ENCODE results near the gene C5orf22. TPM values are rescaled to one million over a fixed set of nuclear protein-coding genes. Genes with fewer than 3 reads are reported as not detected.
"Not testable (repeated sequence)": the region's sequence is repeated elsewhere in the genome, so short reads cannot be mapped to it uniquely, and the experiment has no call there.

Gene C5orf22
- total RNA-seq, 1 donor from 2014 or later = 18.7 TPM

DNA sequence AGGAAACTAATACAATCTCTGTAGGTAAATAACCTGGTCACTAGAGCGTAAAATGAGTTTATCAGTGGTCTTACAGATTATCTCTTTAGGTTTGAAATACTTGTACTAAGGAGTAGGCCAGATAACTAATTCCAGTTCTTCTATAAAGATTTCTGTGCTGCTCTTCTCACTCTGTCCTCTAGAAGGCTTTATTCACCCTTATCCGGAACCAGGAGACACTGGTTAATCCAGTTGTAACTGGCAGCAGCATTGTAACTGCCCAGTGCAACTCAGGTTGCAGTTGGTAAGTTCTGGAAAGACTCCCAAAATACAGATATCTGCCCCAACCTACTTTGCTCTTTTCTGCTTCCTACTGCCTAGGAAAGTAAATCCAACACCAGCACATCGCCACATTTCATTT is 19.8 kb downstream of the C5orf22 start:
- no peak for DNase-seq (ENCODE audit: extremely low read depth, low read depth, low spot score)

DNA sequence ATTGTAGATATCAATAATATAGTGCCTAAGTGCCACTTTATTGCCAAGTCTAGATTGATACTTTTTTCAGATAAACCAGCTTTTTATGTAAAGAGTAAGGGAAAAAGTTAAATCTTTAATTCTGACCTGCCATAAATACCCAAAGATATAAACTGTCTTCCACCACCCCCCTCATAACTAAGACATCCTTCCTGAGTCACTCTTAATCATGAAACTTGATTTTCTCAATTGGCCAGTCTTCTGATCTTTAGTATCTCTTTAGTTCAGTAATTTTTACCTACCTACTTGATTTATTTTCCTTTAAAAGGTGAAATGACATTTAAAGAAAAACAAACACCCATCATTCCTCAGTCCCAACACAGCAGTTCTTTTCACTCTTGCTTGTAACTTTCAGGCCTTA is 21.8 kb downstream of the C5orf22 start:
- no peak for DNase-seq (ENCODE audit: extremely low read depth, low read depth, low spot score)

DNA sequence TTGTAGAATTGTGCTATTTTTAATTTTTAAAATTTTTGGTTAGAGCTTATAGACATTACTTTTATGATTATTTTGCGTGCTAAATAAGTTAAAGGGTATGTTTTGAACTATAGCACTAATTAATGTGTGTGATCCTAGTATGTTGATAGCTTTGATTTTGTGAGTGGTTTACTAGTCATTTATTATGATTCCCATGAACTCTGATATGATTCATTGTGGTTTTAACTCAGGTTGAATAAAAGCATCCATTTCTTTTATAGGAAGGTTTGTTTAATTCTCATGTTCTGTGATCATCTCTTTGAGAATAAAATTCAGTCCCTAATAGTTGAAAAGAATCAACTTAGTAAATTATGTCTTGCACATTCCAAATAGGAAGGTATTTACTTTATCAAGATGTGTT is 22.5 kb downstream of the C5orf22 start:
- DNase-seq (ENCODE audit: extremely low read depth, low read depth, low spot score) = no peak

DNA sequence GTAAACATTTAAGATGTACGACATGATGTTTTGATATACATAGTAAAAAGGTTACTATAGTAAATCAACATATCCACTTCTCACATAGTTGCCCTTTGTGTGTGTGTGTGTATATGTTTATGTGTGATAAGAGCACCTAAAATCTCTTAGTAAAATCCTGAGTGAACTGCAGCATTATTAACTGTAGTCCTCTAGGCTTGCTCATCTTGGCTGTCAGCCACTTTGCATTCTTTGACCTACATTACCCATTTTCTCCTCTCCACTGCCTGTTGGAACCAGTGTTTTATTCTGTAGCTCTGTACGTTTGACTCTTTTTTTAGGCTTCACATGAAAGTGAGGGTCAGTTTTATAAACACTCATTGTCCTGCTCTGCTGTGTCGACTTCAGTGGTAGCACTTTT is 24.4 kb downstream of the C5orf22 start:
- no peak for DNase-seq (ENCODE audit: extremely low read depth, low read depth, low spot score)

DNA sequence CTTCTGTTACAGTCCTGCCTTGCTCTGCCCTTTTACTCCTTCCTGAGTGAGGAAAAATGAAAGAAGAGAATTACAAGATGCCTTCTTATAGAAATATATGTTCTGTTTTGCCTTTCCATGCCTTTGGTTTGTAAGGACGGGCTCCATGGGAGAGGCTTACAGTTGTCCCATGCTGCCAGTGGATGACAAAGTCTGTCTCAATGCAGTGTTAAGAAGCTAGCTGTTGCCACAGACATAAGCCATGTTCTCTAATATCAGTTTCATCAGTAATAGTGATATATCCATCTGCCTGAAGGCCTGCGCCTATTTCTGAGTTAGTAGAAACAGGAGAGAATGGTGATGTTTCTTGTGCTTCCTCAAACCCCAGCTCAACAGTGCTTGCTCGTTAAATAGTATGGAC is 27.8 kb downstream of the C5orf22 start:
- no peak for DNase-seq (ENCODE audit: extremely low read depth, low read depth, low spot score)

DNA sequence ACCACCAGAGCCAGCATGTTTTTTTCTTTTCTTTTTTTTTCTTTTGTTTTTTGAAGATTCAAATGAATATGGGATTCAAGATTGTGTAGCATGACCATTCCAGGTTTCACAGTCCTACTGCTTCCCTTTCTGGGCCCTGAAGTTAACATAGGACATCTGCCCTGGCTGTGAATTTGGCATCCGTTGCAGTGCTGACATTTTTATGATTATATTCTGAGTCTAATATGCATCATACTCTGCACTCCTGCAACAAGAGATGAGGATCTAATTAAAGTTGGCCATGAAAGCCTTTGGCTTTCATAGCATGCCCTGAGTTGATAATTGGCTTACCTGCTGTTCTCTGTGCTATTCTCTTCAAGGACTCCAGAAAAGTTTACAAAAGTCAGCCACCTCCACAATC is 29.8 kb downstream of the C5orf22 start:
- DNase-seq (ENCODE audit: extremely low read depth, low read depth, low spot score) = no peak

DNA sequence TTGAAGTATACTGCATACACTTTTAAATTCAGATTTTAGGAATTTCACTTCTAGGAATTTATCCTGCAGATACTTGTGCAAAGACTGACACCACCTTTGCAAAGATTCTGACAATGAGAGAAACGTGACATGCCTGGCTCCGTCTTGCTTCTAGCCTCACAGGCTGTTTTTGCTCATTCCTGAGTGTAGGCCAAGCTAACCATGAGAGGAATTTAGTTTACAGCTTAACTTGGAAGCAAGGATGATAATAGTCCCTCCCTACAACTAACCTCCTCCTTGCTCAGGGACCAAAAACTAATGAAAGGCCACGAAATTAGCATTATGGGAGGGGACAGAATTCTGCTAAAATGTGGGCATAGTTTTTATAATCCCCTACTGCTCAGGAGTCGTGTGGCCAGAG is 31.1 kb downstream of the C5orf22 start:
- DNase-seq (ENCODE audit: extremely low read depth, low read depth, low spot score) = no peak

DNA sequence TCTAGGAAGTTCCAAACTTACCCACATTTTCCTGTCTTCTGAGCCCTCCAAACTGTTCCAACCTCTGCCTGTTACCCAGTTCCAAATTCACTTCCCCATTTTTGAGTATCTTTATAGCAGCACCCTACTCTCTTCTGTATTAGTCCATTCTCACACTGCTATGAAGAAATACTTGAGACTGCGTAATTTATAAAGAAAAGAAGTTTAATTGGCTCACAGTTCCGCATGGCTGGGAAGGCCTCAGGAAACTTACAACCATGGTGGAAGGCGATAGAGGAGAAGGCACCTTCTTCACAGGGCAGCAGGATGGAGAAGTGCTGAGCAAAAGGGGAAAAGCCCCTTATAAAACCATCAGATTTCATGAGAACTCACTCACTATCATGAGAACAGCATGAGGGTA is 34.3 kb downstream of the C5orf22 start:
- DNase-seq (ENCODE audit: extremely low read depth, low read depth, low spot score) = not testable (repeated sequence)

DNA sequence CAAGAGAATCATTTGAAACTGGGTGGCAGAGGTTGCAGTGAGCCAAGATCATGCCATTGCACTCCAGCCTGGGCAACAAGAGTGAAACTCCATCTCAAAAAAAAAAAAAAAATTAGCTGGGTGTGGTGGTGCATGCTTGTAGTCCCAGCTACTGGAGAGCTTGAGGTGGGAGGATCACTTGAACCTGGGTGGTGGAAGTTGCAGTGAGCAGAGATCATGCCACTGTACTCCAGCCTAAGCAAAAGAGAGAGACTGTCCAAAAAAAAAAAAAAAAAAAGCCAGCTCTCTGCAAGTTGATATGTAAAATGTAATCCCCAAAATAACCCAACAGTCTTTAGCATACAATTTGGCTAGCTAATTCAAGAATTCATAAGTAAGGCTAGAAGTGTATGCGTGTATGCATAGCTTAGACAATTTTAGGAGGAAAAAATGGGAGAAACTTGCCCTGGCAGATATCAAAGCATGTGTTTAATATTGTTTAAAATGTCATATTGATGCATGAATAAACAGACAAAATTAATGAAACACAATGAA is 36.3 kb downstream of the C5orf22 start:
- no peak for DNase-seq (ENCODE audit: extremely low read depth, low read depth, low spot score)

DNA sequence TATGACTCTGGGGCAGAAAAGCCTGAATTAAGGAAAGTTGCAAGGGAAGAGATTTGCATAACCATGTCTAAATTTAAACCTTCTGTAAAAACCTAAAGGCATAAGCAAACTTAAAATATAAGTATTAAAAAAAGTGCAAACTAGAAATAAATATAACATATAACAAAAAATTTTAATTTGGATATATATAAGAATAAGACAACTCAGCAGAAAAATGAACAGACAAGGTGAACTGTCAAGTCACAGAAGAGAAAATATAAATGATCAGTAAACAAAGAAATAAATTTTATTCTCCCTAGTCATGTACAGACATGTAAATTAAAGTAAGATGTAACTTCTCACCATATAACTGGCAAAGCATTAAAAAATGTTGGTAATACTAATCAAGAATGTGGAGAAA is 37.0 kb downstream of the C5orf22 start:
- DNase-seq (ENCODE audit: extremely low read depth, low read depth, low spot score) = no peak

DNA sequence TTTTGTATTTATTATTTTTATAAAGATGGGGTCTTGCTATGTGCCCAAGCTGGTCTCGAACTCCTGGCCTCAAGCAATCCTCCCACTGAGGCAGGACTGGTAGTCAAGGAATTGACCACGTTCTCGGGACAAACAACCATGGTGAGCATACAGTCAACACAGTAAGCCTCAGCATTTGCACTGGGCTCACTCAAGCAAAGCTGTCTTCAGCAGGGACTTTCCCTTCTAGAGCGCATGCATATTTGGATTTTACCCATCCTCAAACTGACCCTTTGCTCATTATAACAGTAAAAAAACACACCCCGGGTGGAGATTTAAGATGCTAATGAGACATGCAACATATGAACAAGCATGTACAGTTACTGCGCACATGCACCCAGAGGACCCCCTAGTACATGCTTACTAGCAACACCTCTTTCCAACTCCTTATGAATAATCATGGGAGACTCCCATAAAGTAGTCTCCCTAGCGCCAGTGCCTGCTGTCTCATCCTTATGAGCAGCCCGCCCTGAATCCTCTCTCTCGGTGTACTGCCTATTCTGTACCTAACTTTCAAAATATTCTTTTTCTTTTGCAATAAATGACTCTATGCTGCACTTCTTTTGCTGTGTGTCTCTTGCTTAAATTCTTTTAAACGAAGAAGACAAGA is 41.5 kb downstream of the C5orf22 start:
- DNase-seq (ENCODE audit: extremely low read depth, low read depth, low spot score) = no peak

DNA sequence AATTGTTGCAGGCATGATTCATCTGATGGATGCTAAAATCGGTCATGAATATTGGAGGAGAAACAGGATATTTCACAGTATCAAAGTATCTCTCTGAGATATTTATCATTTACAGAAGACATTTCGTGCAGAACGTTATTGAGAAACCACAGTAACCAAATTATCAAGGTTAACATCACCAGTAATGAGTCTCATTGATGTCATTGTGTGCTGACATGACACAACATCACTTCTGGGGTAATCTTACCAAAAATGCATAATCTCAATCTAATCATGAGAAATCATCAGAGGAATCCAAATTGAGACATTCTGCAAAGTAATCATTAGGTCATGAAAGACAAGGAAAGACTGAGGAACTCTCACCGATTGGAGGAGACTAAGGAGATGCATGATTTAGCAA is 42.7 kb downstream of the C5orf22 start:
- DNase-seq (ENCODE audit: extremely low read depth, low read depth, low spot score) = no peak

DNA sequence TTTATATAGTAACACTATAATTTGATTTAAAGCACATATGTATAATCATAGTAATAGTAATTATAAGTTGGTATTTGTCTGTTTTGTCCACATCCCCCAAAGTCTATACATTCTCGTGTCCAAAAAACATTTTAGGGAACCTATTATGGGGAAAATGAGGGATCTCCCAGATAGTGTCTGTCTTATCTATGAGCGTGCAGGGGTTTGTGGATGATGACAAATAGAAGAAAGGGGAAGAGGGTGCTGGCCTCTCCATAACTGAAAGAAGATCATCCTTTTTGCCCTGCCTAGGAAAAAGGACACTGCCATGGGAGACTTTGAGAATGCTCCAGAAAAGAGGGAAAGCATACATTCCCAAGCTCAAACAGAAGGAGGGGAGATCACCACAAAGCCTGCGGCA is 45.3 kb downstream of the C5orf22 start:
- DNase-seq (ENCODE audit: extremely low read depth, low read depth, low spot score) = no peak

DNA sequence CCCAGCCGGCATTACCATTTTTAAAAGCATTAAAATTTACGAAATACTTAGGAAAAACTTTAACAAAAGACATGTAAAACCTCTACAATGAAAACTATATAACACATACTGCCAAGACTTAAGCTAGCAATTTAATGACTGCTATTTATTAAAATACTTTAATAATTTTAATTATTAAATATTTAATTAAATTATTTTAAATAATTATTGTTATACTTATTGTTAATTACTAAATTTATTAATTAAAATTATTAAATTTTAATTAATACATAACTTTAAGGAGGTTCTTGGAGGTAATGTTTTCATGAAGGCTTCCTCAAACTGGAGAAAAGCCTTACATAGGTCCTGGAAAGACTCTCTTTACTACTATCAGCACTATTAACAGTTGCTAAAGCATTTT is 47.5 kb downstream of the C5orf22 start:
- no peak for DNase-seq (ENCODE audit: extremely low read depth, low read depth, low spot score)

DNA sequence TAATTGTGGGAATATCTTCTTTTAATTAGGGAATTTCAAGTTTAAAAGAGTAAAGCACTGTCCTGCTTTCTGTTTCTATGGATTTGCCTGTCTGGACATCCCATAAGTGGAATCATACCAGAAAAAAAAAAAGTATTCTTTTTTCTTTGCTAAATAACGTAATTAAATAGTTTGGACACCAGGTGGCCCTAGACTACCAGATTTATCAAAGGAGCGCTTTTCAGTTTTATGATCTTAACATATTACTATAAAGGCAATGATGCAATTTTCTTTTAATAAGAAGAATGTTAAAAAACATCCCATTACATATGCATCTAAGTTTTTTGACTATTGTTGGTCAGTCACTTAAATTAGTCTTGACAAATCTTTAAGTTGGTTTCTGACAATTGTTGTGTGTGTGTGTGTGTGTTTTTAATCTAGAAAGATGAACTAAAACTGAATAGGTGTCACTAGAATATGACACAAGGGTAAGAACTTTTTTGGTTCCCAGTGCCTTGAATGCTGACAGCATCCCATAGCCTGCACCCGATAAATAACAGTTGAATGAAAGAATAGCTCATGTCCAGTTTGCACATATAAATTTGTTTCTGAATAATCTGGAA is 49.5 kb downstream of the C5orf22 start:
- peak; percentile 29 for DNase-seq (ENCODE audit: extremely low read depth, low read depth, low spot score)

DNA sequence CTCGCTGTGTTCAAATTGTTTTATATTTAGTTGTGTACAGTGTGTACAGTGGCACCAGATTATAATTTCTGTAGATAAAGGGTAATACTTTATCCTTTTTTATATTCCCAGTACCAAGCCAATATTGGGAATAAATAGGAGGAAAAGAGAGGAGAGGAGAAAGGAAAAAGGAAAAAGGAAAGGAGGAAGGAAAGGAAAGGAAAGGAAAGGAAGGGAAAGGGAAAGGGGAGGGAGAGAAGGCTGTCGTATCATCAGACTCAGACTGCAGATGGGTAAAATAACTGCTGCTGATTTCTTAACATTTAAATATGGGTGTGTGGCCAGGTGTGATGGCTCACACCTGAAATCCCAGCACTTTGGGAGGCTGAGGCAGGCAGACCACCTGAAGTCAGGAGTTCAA is 51.0 kb downstream of the C5orf22 start:
- DNase-seq (ENCODE audit: extremely low read depth, low read depth, low spot score) = no peak

DNA sequence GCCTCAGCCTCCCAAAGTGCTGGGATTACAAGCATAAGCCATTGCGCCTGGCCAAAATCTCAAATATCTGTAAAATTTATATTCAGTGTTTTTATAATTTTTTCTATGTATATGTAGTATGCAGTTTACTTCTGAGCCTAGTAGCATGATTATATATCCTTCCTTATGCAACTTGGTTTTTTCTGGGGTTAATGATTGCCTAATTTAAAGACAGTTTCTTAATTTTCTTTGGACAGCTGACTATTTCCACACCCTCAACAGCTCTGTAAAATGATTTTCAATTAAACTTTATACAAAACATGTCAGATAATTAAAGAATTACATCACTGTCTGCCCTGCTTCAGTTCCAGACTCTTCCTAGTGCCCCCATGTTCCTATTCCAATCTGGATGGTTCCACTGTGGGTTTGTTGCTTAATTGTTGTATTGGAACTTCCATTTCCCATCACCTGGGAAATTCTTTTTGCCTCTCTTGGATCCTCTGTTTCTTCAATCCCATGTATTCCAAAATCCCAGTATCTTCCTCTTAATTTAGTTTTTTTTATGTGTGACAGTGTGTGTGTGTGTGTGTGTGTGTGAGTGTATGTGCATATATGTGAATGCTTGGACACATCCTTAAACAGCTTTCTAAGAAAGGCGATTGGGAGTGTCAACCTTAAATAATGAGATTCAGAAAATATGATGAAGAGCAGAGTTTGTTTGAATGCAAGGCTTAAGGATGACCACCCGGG is 53.2 kb downstream of the C5orf22 start:
- no peak for DNase-seq (ENCODE audit: extremely low read depth, low read depth, low spot score)

DNA sequence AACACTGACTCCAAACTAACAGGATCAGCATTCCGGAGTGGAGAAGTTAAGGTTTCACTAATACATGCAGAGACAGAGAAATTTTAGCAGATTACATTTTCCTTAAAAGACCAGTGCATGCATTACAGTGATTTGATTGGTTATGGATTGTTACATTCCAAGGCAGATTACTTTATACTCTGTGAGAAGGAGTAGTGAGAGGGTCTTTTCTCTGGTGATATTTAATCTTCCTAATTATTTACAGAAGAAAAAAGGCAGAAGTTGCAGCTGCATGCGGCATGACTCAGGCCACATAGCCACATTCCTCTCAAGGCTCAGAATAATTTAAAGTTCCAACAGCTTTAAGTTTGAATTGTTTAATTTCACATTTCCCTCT is 53.8 kb downstream of the C5orf22 start:
- no peak for DNase-seq (ENCODE audit: extremely low read depth, low read depth, low spot score)

DNA sequence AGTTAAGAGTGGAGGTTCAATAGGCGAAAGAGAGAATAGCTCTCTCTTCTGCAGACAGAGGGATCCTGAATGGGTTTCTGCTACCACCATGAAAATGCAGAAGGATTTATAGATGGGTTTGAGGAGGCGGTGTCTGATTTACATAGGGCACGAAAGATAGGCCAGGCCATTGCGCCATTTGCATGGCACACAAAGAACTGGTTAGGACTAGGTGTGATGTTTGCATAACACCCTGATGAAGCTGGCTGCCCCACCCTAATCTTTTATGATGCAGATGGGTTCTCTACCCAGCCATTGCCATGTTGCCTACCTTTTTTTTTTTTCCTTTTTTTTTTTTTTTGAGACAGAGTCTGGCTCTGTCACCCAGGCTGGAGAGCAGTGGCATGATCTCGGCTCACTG is 55.4 kb downstream of the C5orf22 start:
- DNase-seq (ENCODE audit: extremely low read depth, low read depth, low spot score) = no peak

DNA sequence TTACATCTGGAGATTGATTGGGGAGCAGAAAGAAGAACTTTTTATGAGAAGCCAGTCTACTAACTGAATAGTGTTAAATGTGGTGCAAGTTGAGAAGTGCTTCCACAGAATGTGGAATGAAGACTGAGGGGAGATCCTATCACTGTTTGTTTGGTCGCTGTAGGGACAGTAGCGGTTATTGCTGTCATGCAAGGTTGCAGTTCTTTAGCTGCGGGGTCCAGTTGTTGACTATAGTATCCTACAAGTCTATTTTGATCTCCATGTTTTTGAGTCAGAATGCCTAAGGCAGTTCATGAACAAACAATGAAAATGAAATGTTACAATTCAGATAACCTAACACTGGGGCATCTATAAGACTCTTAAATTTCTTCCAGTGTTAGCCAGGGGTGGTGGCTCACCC is 61.6 kb downstream of the C5orf22 start:
- DNase-seq (ENCODE audit: extremely low read depth, low read depth, low spot score) = no peak

DNA sequence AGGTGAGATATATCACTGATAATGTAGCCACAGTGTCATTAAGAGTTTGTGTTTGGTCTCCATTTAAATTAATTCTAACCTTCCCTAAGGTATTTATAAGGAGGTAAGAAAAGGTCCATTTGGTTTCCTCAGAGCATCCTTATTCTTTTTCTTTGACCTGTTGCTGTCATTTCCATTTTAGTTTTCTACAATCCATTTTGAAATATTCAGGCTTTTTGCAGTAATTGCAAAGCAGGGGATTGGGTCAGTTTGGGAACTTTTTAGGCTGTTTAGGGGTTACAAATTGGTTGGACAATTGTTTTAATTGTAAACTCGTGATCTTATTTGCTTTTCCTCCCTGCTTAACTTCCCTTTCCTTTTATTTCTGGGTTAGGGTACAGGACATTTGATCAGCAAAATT is 64.3 kb downstream of the C5orf22 start:
- DNase-seq (ENCODE audit: extremely low read depth, low read depth, low spot score) = no peak
